ENCODE measurements around the gene CEP83.
"Not testable (repeated sequence)": the region's sequence is repeated elsewhere in the genome, so short reads cannot be mapped to it uniquely, and the experiment has no call there.

Gene CEP83, protein sequence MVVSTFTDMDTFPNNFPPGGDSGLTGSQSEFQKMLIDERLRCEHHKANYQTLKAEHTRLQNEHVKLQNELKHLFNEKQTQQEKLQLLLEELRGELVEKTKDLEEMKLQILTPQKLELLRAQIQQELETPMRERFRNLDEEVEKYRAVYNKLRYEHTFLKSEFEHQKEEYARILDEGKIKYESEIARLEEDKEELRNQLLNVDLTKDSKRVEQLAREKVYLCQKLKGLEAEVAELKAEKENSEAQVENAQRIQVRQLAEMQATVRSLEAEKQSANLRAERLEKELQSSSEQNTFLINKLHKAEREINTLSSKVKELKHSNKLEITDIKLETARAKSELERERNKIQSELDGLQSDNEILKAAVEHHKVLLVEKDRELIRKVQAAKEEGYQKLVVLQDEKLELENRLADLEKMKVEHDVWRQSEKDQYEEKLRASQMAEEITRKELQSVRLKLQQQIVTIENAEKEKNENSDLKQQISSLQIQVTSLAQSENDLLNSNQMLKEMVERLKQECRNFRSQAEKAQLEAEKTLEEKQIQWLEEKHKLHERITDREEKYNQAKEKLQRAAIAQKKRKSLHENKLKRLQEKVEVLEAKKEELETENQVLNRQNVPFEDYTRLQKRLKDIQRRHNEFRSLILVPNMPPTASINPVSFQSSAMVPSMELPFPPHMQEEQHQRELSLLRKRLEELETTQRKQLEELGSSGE

DNA sequence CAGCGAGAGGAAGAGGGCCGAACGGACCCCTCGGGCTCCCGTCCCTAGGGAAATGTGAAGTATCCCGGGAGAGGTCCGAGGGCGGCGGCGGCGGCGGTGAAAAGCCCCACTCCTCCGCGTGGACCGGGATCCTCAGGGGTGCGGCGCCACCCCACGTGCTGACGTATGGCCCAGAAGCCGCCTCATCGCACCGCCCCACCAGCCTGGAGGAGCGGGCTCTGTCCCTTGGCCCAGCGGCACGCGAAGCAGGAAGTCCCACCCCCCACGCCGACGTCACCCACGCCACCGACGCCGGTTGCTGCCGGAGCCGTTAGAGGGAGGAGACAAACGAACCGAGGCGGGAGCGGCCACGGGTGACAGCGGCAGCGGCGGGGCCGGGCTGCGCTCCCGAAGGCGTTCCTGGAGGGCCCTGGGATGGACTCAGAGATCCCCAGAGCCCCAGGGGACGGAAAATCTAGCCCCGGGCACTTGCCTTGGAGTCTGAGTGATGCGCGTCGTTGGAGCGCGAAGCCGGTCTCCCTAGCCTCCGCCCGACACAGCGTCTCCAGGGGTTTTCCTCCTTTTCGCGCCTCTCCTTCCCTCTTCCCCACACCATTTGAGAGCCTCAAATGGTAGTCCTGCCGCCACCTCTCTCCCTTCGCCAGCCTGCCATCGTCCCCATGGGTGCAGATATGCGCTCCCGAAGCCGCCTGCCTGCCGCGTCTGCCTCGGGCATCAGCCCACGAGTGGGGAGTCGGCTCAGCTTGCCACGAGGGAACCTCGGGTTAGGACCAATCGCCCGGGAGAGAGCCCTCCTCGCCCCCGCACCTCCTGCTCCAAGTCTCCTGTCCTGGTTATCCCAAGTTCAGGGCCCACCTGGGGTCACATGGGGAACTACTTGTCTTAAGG, at the start of gene CEP83:
Gene CEP83 (minus strand): TSS at position 140 of the 888 bp plus-strand sequence. CDS start 47,377 bp downstream, outside the sequence.
- peak; percentile 81 for DNase-seq

DNA sequence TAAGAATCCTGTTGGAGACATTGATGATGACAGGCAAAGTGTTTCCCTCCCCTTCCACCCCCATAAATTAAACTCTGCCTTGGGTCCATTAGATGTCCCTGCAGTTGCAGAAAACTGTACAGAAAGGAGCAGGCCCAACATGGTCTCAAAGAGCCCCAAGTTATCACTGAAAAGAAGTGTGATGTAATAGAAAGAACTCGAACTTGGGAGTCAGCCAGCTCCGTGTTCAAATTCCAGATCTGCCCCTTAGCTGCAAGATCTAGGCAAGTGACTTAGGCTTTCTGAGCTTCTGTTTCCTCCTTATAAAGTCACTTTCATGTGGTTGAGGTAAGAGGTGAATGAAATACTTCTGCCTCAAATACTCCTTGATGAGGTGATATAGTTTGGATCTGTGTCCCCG, 49.6 kb upstream of the CEP83 start:
- no peak for DNase-seq

DNA sequence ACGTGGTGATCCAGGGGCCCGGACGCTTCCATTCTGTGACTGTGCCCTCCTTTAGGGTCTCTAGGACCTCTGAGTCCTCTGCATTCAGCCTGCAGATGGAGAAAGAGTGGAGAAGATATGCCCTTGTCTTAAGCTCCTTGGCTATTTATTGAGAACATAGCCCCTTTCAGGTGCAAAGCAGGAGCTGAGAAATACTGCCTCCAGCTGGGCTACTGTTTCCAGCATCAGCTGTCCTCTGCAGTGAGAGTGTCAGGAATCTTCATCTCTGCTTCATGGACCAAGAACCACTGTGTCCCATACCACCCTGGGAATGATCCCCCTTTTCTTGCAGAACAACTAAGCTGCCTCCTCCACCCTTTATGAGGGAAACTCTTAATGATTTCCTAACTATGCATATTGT, 47.8 kb upstream of the CEP83 start:
- no peak for DNase-seq

DNA sequence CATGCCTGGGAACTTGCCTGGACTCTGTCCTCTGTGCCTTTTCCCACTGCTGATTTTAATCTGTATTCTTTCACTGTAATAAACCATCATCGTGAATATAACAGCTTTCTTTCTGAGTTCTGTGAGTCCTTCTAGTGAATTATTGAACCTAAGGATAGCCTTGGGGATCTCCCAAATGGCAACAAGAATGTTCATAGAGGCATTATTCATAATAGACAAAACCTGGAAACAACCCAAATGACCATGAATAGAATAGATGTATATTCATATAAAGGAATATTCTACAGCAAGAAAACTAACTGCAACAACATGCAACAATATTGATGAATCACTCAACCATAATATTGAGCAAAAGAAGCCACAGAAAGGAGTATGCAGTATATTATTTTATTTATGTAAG, 44.7 kb upstream of the CEP83 start:
- no peak for DNase-seq

DNA sequence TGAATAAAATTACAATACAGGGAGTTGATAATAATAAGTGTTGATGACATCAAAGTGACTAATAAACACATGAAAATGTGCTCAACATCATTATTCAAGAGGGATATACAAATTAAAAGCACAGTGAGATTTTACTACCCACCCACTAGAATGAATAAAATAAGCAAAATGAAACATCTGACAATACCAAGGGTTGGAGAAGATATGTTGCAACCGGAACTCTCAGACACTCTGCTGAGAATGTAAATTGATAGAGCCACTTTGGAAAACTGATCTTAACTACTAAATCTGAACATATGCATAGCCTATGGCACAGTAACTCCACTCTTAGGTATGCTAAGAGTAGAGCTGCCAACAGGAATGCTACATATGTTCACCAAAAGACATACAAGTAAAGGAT, 44.0 kb upstream of the CEP83 start:
- no peak for DNase-seq

DNA sequence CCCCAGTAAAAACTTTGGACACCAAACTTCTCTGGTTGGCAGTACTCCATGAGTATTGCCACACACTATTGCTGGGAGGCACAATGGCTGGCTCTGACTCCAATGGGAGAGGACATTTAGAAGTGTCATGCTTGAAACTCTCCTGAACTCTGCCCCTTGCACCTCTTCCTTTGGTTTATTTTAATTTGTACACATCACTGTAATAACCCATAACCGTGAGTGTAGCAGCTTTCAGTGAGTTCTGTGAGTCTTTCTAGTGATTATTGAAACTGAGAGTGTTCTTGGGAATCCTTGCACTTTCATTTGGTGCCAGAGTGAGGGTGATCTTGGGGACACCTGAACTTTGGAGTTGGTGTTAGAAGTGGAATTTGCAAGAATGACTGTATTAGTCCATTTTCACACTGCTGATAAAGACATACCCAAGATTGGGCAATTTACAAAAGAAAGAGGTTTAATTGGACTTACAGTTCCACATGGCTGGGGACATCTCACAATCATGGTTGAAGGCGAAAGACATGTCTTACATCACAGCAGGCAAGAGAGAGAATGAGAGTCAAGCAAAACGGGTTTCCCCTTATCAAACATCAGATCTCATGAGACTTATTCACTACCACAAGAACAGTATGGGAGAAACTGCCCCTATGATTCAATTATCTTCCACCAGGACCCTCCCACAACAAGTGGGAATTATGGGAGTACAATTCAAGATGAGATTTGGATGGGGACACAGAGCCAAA, 41.3 kb upstream of the CEP83 start:
- no peak for DNase-seq

DNA sequence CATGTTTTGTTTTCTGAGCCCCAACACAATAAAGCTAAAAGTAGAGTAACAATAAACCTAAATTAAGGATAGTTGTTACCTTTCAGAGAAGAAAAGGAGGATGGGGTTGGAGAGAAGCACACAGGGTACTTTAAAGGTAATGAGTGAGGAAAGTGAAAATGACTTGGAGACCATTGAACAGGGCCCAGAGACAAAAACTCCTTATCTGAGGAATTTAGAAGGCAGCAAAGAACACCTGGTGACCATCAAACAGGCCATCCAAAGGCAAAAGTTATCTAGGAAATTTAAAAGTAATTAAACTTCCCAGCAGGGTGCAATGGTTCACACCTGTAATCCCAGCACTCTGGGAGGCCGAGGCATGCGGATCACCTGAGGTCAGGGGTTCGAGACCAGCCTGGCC, 39.0 kb upstream of the CEP83 start:
- no peak for DNase-seq

DNA sequence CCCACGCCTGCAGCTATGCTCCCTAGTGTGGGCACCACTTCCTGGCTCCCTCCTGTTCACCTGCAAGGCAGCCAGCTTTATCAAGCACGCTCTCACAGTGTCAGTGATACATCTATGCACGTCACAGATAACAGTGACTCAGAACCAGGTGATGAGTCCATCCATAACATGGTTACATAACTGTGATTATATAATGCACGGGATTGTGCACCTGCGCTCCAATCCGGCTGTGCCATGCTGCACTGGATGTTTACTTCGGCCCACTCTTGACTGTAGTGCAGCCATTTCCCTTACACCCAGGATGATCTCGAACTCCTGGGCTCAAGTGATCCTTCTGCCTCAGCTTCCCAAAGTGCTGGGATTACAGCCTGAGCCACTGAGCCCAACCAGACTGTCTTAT, 38.4 kb upstream of the CEP83 start:
- DNase-seq = no peak

DNA sequence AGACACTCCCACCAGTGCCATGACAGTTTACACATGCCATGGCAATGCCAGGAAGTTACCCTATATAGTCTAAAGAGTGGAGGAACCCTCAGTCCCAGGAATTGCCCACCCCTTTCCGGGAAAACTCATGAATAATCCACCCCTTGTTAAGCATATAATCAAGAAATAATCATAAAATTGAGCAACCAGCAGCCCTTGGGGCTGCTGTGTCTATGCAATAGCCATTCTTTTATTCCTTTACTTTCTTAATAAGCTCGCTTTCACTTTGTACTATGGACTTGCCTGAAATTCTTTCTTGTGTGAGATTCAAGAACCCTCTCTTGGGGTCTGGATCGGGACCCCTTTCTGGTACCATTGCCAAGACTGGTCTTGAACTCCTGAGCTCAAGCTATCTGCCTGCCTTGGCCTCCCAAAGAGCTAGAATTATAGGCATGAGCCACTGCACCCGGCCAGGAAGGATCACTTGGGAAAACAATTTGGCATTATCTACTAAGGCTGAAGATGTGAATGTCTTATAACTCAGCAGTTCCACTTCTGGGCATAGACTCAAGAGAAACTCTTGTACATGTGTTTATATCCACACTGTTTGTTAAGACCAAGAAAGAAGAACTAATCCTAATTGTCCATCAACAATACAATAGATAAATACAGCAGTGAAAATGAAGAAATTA, 35.9 kb upstream of the CEP83 start:
- DNase-seq = no peak

DNA sequence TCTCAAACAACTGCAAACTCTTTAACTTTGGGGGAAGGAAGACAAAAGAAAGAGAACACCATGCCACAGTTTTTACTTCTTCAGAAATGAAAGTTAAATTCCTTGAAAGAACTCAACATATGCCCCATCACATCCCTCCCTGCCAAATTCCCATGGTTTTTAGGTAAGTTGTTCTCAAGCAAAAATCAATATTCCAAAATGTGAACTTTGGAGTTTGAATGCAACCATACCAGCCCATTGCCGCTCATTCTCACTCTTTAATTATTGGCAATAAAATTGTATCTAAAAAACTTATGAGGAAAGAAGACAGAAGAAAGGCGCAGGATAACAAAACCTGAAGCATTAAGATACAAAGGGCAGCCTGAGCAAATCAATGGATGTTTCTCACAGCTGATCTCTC, 31.8 kb upstream of the CEP83 start:
- no peak for DNase-seq

DNA sequence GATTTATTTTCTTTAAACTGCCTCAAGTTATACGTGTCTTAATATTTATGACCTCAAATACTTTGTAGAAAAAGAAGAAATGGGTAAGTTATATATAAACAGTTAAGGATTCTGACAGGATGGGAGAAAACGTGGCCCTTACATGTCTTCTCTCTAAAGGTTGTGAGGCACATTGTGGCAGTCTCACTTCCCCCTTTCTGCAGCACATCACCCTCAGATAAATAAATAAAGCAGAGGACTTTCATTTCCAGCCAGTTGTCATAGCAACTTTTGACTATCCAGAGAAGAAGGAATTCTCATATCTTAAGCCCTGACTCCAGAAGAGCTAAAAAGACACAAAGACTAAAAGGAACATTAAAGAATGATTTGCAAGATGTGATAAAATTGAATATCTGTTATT, 28.8 kb upstream of the CEP83 start:
- DNase-seq = no peak

DNA sequence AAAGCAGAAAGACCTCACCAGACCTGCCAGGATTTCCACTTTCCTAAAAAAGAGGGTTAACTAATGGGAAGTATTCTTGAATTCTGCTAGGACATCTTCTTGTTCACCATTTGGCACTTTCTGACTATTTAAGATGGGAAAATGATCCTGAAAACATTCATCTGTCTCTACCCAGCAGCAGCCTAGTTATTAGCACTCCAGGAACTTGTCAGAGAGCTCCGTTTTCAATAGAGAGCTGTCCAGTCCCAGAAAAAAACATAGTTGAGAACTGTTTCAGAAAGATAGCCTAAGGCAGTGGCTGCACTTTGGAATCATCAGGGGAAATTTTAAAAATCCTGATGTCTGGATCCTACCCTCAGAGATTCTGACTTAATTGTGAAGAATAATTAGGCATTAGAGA, 22.1 kb upstream of the CEP83 start:
- no peak for DNase-seq

DNA sequence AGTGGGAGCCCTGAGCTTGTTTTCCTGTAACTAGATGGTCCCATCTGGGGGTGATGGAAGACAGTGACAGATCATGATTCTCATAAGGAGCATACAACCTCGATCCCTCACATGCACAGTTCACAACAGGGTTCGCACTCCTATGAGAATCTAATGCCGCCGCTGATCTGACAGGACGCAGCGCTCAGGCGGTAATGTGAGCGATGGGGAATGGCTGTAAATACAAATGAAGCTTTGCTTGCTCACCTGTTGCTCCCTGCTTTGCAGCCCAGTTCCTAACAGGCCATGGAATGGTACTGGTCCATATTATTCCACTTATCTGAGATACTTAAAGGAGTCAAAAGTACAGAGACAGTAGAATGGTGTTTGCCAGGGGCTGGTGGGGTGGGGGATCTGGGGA, 9.9 kb upstream of the CEP83 start:
- no peak for DNase-seq

DNA sequence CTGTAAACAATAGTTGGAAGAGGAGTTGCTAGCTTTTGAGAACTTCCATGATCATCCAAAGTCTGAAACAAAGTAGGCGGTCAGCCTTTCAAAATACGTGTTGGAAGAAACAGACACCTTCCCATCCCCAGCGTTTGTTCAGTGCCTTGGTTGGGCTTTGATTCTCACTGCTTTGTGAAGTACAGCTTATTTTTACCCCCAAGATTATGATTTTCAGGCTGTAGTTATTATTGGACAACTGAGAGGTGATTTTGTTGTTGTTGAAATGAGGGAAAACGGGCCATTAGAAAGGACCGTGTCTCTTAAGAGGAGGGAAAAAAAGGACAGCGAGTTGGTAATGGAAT, 921 bp upstream of the CEP83 start:
- DNase-seq = no peak

DNA sequence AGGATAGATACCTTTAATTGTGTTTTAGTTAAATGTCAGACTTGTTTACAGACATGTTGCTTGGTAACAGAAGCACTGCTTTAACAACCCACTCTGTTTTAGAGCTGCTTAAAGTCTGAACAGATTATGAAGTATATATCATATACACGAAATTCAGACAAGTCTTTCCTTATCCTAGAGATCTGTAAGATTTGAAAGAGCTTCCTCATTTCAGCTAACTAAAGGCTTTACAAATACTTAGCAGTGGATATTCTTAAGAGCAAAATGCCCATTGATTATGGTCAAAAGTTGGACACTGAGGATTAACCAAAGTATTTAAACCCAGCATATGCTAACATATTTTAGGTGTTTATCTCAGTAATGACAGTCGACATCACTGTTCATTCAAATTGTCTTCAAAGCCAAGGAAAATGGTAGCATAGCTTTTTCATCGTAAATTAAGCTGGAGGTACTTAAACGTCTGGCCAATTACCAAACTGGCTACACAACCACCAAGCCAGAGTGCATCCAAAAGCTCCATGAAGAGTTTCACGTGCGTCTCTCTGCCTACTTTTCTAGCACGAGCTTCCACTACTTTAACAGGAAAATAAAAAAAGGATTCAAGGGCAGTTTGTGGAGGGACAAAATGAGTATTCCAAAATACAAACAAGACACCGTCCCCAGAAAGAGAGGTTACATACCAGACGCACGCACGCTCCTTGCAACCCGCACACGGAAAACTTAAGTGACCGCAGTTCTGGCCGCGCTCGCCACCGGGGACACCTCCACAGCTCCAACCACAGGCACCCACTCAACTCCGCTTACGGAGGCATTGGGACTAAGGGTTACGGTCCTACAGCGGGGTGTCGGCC, 565 bp downstream of the CEP83 start:
- no peak for DNase-seq

DNA sequence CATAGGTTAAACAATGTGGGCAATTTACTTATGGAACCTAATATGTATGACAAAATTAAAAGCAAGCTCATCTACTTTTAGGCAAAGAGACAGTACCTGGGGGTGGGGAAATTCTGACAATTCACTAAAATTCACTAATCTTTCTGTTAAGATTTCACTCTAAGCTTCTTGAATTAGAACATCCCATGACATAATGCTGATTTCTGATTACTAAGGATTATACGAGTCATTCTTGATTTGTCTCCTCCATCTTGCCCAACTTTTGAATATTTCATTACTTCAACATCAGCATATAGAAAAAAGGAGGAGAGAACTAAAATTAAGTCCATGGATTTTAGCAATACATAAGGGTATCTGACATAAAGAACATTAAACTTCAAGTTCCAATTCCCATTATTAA, 2.4 kb downstream of the CEP83 start:
- no peak for DNase-seq

DNA sequence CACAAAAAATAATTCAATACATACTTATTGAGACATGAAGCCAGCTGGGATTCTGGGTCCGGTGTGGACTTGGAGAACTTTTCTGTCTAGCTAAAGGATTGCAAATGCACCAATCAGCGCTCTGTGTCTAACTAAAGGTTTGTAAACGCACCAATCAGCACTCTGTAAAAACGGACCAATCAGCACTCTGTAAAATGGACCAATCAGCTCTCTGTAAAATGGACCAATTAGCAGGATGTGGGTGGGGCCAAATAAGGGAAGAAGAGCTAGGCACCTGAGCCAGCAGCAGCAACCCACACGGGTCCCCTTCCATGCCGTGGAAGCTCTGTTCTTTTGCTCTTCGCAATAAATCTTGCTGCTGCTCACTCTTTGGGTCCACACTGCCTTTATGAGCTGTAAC, 5.3 kb downstream of the CEP83 start:
- DNase-seq = not testable (repeated sequence)

DNA sequence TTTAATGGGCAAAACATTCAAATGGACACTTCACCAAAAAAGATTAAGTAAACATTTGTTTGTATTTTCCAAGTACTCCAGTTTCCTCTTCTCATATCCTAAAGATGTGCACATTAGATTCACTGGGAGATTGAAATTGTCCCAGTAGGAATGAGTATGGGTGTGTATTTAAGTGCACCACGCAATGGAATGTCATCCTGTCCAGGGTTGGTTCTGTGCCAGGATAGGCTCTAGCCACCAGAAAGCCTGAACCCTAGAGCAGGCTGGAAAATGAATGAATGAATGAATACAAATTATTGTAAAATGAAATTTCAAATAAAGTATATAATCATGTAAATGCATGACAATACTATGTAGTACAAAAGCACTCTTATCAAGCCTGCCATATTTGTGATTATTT, 14.0 kb downstream of the CEP83 start:
- DNase-seq = no peak

DNA sequence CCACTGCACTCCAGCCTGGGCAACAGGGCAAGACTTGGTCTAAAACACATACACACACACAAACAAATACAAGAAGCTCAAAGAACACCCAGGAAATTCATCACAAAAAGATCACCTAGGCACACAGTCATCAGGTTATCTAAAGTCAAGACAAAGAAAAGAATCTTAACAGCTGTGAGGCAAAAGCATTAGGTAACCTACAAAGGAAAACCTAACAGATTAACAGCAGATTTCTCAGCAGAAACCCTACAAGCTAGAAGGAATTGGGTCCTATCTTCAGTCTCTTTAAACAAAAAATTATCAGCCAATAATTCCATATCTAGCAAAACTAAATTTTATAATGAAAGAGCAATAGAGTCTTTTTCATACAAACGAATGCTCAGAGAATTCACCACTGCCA, 22.4 kb downstream of the CEP83 start:
- DNase-seq = no peak

DNA sequence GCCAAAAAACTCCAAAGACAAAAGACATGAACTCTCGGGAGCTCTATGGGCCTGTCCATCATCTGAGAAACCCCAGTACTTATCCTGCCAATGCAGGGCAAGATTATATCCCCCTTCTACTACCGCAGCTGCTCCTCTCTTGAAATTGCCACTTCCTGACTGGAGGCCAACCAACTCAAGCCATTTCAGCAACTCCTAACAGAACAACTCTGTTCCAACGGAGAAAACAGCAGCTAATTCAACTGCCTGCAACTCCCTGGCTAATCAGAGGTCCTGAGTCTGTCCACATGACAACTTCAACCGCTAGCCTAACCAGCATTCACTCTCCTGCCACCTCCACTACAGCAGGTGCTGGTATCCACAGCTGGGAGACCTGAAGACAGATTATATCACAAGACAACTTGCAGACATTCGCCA, 24.1 kb downstream of the CEP83 start:
- no peak for DNase-seq

DNA sequence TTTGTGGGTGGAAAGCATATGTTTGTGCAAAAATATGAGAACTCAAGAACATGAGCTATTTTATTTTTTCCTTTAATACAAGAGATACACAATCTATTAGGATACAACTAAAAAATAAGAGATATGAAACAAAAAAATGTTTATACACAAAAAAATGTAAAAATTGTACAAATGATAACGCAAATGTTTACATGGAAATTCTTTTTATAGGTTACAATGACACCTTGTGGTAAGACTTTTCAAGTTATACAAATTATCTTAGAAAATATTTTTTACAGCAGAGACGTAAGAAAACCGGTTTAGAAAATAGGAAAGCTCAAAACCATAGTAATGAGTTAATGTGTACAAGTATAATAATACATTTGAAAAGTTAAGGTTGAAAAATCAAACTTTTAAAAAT, 25.5 kb downstream of the CEP83 start:
- DNase-seq = no peak
